ENCODE results near the gene EIF4EBP3. TPM values are rescaled to one million over a fixed set of nuclear protein-coding genes. Genes with fewer than 3 reads are reported as not detected.

Gene EIF4EBP3
- total and polyA plus RNA-seq, 9 of the 15 experiments (the other 6 are each of a cell fraction or from before 2014, with no cell fraction given): 1.3 to 7.5 (median 3.8) TPM

DNA sequence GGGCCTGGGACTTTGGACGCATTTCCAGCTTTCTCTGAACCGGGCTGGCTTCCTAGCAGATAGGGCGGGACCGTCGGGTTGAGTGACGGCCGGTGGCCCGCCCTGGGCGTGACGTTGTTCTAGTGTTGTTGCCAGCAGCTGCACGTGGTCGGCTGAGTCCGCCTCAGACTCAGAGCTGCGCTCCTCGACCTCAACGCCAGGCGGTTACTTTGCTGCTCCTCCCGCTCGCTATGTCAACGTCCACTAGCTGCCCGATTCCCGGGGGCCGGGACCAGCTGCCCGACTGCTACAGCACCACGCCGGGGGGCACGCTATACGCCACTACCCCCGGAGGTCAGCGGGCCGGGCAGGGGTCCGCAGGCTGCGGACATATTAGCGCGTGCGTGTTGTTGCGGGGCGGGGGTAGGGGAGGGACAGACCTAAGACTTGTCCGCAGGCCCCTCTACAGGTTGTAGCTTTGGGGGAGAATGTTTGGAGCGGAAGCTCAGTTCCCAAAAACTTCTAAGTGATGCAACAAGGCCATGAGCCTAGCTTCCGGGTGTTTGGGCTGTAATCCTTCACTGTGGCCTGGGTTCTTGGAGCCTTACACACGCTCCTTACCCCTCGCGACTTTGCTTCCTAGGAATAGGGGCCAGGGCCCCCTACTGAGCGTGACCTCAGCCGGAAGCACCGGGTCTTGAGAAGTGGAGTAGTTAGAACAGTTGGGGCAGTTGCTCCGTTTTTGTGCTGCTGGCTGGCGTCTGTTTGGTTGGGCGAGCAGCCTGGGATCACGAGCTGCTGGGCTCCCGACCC is at the start of gene EIF4EBP3 (continued):
- TF ChIP-seq, protein P1, sequence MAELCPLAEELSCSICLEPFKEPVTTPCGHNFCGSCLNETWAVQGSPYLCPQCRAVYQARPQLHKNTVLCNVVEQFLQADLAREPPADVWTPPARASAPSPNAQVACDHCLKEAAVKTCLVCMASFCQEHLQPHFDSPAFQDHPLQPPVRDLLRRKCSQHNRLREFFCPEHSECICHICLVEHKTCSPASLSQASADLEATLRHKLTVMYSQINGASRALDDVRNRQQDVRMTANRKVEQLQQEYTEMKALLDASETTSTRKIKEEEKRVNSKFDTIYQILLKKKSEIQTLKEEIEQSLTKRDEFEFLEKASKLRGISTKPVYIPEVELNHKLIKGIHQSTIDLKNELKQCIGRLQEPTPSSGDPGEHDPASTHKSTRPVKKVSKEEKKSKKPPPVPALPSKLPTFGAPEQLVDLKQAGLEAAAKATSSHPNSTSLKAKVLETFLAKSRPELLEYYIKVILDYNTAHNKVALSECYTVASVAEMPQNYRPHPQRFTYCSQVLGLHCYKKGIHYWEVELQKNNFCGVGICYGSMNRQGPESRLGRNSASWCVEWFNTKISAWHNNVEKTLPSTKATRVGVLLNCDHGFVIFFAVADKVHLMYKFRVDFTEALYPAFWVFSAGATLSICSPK (IDR thresholded peaks at IDR 0.05; ENCODE audit: borderline replicate concordance): no peak
- TF ChIP-seq, protein P2, sequence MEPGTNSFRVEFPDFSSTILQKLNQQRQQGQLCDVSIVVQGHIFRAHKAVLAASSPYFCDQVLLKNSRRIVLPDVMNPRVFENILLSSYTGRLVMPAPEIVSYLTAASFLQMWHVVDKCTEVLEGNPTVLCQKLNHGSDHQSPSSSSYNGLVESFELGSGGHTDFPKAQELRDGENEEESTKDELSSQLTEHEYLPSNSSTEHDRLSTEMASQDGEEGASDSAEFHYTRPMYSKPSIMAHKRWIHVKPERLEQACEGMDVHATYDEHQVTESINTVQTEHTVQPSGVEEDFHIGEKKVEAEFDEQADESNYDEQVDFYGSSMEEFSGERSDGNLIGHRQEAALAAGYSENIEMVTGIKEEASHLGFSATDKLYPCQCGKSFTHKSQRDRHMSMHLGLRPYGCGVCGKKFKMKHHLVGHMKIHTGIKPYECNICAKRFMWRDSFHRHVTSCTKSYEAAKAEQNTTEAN (CRISPR knock-in tag; IDR thresholded peaks at IDR 0.05): peak; percentile 45; the same call in 1 of the 2 replicates
- TF ChIP-seq ZNF41 (CRISPR knock-in tag; conservative IDR thresholded peaks at IDR 0.05) (no peak; the same call in 1 of the 2 replicates), CREM (IDR thresholded peaks at IDR 0.05; ENCODE audit: low read depth) (peak; percentile 93), ZNF785 (CRISPR knock-in tag; IDR thresholded peaks at IDR 0.05) (no peak), TCF7L2 (IDR thresholded peaks at IDR 0.05; ENCODE audit: low read depth, low read length) (no peak), NELFE (IDR thresholded peaks at IDR 0.05; ENCODE audit: insufficient read depth, insufficient read length) (no peak), ZNF354B (CRISPR knock-in tag; IDR thresholded peaks at IDR 0.05) (no peak), MEF2A (IDR thresholded peaks at IDR 0.05; ENCODE audit: control insufficient read depth, low read depth, low read length) (no peak), ZFPM2 (CRISPR knock-in tag; IDR thresholded peaks at IDR 0.05) (0 out of 2 replicates have a peak, but pooled peaks have one; percentile 10), HNRNPL (IDR thresholded peaks at IDR 0.05; ENCODE audit: low read depth, low read length) (no peak), ARID1B (IDR thresholded peaks at IDR 0.05) (no peak), ZNF12 (CRISPR knock-in tag; IDR thresholded peaks at IDR 0.05) (0 out of 2 replicates have a peak, but pooled peaks have one; percentile 46), ZNF274 (IDR thresholded peaks at IDR 0.05; ENCODE audit: borderline replicate concordance, low read depth, low read length) (no peak), TGIF2 (CRISPR knock-in tag; IDR thresholded peaks at IDR 0.05) (no peak), ILF3 (IDR thresholded peaks at IDR 0.05; ENCODE audit: borderline replicate concordance) (peak; percentile 93; the same call in 1 of the 2 replicates), ZNF436 (CRISPR knock-in tag; IDR thresholded peaks at IDR 0.05) (no peak), TAF1 (IDR thresholded peaks at IDR 0.05; ENCODE audit: control insufficient read depth, extremely low read depth, insufficient read depth, low read length, severe bottlenecking) (peak; percentile 28), RFX7 (CRISPR knock-in tag; IDR thresholded peaks at IDR 0.05) (no peak)
